Lower leg skin (tissue), 3 donors: Measurements from ENCODE around the gene LFNG.

Experiments
- CTCF ChIP-seq, 3 donors: fragments of 450-650 bp; IDR thresholded peaks; one replicate each; pipeline ENCODE4 v1.5.1; 2016; ENCODE audit warnings: antibody characterized with exemption in 3 of 3, mild to moderate bottlenecking in 3 of 3, moderate library complexity in 2 of 3
- POLR2A ChIP-seq, 2 donors: fragments of 450-650 bp; IDR thresholded peaks; one replicate each; pipeline ENCODE4 v1.6.1; 2016 to 2017; ENCODE audit warnings: antibody characterized with exemption in 2 of 2, mild to moderate bottlenecking in 1 of 2, moderate library complexity in 1 of 2

GRCh38 chr7:2478800-2479199 is 40.8 kb upstream of the LFNG start:
- TF ChIP-seq CTCF (IDR thresholded peaks at IDR 0.05) (no peak), POLR2A (IDR thresholded peaks at IDR 0.05) (no peak)
